H9 (cell line): ENCODE data around the gene MAML1. TPM values are rescaled to one million over a fixed set of nuclear protein-coding genes. Genes with fewer than 3 reads are reported as not detected.

ENCODE experiments used
- DNase-seq: peaks from one replicate; pipeline ENCODE4 v3.0.0-alpha.2; 2017
- H2AFZ ChIP-seq: one replicate; pipeline ENCODE4 v1.6.1; 2013; ENCODE audit warnings: mild to moderate bottlenecking, low read length, control low read depth, moderate library complexity
- H2AK5ac ChIP-seq: 2 replicates; pipeline ENCODE4 v1.6.1; 2013; ENCODE audit warnings: low read length, control low read depth, mixed read lengths; ENCODE audit not compliant: insufficient read length
- H2BK120ac ChIP-seq: one replicate; pipeline ENCODE4 v1.6.1; 2013; ENCODE audit warnings: low read depth, mild to moderate bottlenecking, low read length, control low read depth, inconsistent platforms; ENCODE audit not compliant: poor library complexity, severe bottlenecking
- H2BK12ac ChIP-seq: 2 replicates; pipeline ENCODE4 v1.6.1; 2013; ENCODE audit warnings: low read length, control low read depth, mixed read lengths, low read depth; ENCODE audit not compliant: insufficient read length
- H2BK15ac ChIP-seq: 2 replicates; pipeline ENCODE4 v1.6.1; 2013; ENCODE audit warnings: low read depth, low read length, control low read depth
- H2BK20ac ChIP-seq: one replicate; pipeline ENCODE4 v1.6.1; 2013; ENCODE audit warnings: low read depth, mild to moderate bottlenecking, low read length, control low read depth, inconsistent platforms; ENCODE audit not compliant: poor library complexity, severe bottlenecking
- H2BK5ac ChIP-seq: 2 replicates; pipeline ENCODE4 v1.6.1; 2013; ENCODE audit warnings: low read length, control low read depth, mixed read lengths; ENCODE audit not compliant: insufficient read length
- H3K14ac ChIP-seq: 2 replicates; pipeline ENCODE4 v1.6.1; 2013; ENCODE audit warnings: low read length, control low read depth; ENCODE audit not compliant: insufficient read depth
- H3K18ac ChIP-seq: 2 replicates; pipeline ENCODE4 v1.6.1; 2013; ENCODE audit warnings: low read depth, mild to moderate bottlenecking, mixed read lengths, low read length, control low read depth; ENCODE audit not compliant: insufficient read length
- H3K23ac ChIP-seq: 2 replicates; pipeline ENCODE4 v1.6.1; 2013; ENCODE audit warnings: low read length, control low read depth, mixed read lengths, low read depth; ENCODE audit not compliant: insufficient read length
- H3K23me2 ChIP-seq: 2 replicates; pipeline ENCODE4 v1.6.1; 2013; ENCODE audit warnings: low read depth, mild to moderate bottlenecking, mixed read lengths, low read length, control low read depth; ENCODE audit not compliant: insufficient read length, poor library complexity, severe bottlenecking
- H3K27ac ChIP-seq: 2 replicates; pipeline ENCODE4 v1.5.1; 2013; ENCODE audit warnings: low read length, control low read depth, mixed read lengths, low read depth; ENCODE audit not compliant: insufficient read length
- H3K27me3 ChIP-seq: 2 replicates; pipeline ENCODE4 v1.6.1; 2013; ENCODE audit warnings: low read length, control low read depth, inconsistent platforms; ENCODE audit not compliant: insufficient read depth
- H3K4ac ChIP-seq: 2 replicates; pipeline ENCODE4 v1.6.1; 2013; ENCODE audit warnings: low read depth, mild to moderate bottlenecking, control low read depth, inconsistent platforms, low read length, moderate library complexity
- H3K4me1 ChIP-seq: 2 replicates; pipeline ENCODE4 v1.6.1; 2013; ENCODE audit warnings: low read length, control low read depth, inconsistent platforms; ENCODE audit not compliant: insufficient read depth
- H3K4me2 ChIP-seq: 2 replicates; pipeline ENCODE4 v1.6.1; 2013; ENCODE audit warnings: low read length, control low read depth, mixed read lengths; ENCODE audit not compliant: insufficient read length, insufficient read depth
- H3K56ac ChIP-seq: 2 replicates; pipeline ENCODE4 v1.6.1; 2013; ENCODE audit warnings: low read depth, mild to moderate bottlenecking, mixed read lengths, low read length, control low read depth; ENCODE audit not compliant: insufficient read length
- H3K79me1 ChIP-seq: 2 replicates; pipeline ENCODE4 v1.6.1; 2013; ENCODE audit warnings: low read depth, mild to moderate bottlenecking, moderate library complexity, low read length, control low read depth, inconsistent platforms; ENCODE audit not compliant: insufficient read depth, poor library complexity, severe bottlenecking
- H3K79me2 ChIP-seq: 2 replicates; pipeline ENCODE4 v1.6.1; 2013; ENCODE audit warnings: low read length, control low read depth, inconsistent platforms; ENCODE audit not compliant: insufficient read depth
- H3K9ac ChIP-seq: 2 replicates; pipeline ENCODE4 v1.6.1; 2013; ENCODE audit warnings: low read length, control low read depth, mixed read lengths; ENCODE audit not compliant: insufficient read length; ENCODE audit errors: extremely low read depth
- H3K9me3 ChIP-seq: one replicate; pipeline ENCODE4 v1.6.1; 2013; ENCODE audit warnings: low read depth, low read length, inconsistent platforms; ENCODE audit not compliant: control insufficient read depth
- H3T11ph ChIP-seq: one replicate; pipeline ENCODE4 v1.6.1; 2013; ENCODE audit warnings: mild to moderate bottlenecking, low read length, control low read depth, inconsistent platforms
- H4K20me1 ChIP-seq: one replicate; pipeline ENCODE4 v1.6.1; 2013; ENCODE audit not compliant: control insufficient read depth, insufficient read length, insufficient read depth
- H4K5ac ChIP-seq: 2 replicates; pipeline ENCODE4 v1.6.1; 2013; ENCODE audit warnings: low read depth, mild to moderate bottlenecking, mixed read lengths, low read length, control low read depth; ENCODE audit not compliant: insufficient read length
- H4K8ac ChIP-seq: replicated peaks from 2 replicates; pipeline ENCODE4 v1.6.1; 2013; ENCODE audit warnings: low read length, control low read depth, mixed read lengths, low read depth; ENCODE audit not compliant: insufficient read length
- H4K91ac ChIP-seq: 2 replicates; pipeline ENCODE4 v1.6.1; 2013; ENCODE audit warnings: low read depth, mild to moderate bottlenecking, moderate library complexity, mixed read lengths, low read length, control low read depth; ENCODE audit not compliant: insufficient read length
- H3K27ac Mint-ChIP-seq, 3 experiments: 2 replicates in 2 of 3; 3 replicates in 1 of 3; pipeline ENCODE4 v1.8.0; 2020 to 2021; ENCODE audit warnings: mixed read lengths in 3 of 3, mild to moderate bottlenecking in 1 of 3, moderate library complexity in 1 of 3
- H3K27me3 Mint-ChIP-seq: 2 replicates; pipeline ENCODE4 v1.8.0; 2021; ENCODE audit warnings: low read depth, mild to moderate bottlenecking, moderate library complexity, mixed read lengths
- H3K36me3 Mint-ChIP-seq, 3 experiments: 2 replicates in 2 of 3; 3 replicates in 1 of 3; pipeline ENCODE4 v1.8.0; 2020 to 2021; ENCODE audit warnings: low read depth in 3 of 3, mixed read lengths in 3 of 3; ENCODE audit not compliant: insufficient read depth in 1 of 3
- H3K4me1 Mint-ChIP-seq, 2 experiments: 2 replicates each; pipeline ENCODE4 v1.8.0; 2020; ENCODE audit warnings: mixed read lengths in 2 of 2
- H3K4me3 Mint-ChIP-seq, 2 experiments: 2 replicates in 1 of 2; 3 replicates in 1 of 2; pipeline ENCODE4 v1.8.0; 2020 to 2021; ENCODE audit warnings: mild to moderate bottlenecking in 2 of 2, mixed read lengths in 2 of 2, moderate library complexity in 1 of 2
- H3K9me3 Mint-ChIP-seq, 2 experiments: 2 replicates in 1 of 2; 3 replicates in 1 of 2; pipeline ENCODE4 v1.8.0; 2020; ENCODE audit warnings: mild to moderate bottlenecking in 2 of 2, mixed read lengths in 2 of 2, moderate library complexity in 1 of 2
- WGBS: extraction: QIAGEN DNeasy Blood & Tissue Kit; methylation state at CpG from one replicate; pipeline ENCODE4 v1.1.7; 2013; ENCODE audit warnings: missing lambda C conversion rate, low lambda C conversion rate, mixed read lengths; ENCODE audit not compliant: insufficient read length; ENCODE audit errors: extremely low coverage; 5-methylcytosine and 5-hydroxymethylcytosine counted together
- total RNA-seq: library from RNA; stranded (reverse); gene quantifications from 2 replicates; pipeline ENCODE4 v1.2.1, GENCODE V29; 2021
- TF ChIP-seq, protein P1 (sequence below): fragments of 200-600 bp; sonication (generic); conservative IDR thresholded peaks from 3 replicates; pipeline ENCODE4 v1.8.0; 2021; ENCODE audit warnings: antibody characterized with exemption, mild to moderate bottlenecking

Gene MAML1
- total RNA-seq, 1 experiment from 2014 or later = 50.8 TPM

DNA sequence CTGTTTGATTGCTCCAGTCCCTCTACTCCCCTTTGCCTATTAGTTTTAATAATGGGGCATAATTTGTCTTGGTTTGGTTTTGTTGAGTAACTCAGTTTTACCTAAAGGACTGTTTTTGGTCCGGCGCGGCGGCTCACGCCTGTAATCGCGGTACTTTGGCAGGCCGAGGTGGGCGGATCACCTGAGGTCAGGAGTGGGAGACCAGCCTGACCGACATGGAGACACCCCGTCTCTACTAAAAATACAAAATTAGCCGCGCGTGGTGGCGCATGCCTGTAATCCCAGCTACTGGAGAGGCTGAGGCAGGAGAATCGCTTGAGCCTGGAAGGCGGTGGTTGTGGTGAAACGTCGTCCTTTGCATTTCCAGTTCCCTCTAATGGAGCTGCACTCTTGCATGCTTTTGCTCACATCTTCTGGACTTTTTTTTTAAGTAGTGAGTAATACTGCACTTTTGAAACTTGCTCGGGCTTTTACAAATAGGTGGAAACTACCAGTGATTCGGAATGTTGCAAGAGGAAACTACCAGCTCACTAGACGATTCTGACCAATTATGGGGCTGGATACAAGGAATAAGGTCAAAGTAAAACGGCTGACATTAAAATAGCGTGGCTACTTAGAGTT, 721 bp upstream of the MAML1 start:
- H2BK120ac ChIP-seq = no peak overlapping the region
- H4K20me1 ChIP-seq = no peaks in the 10 kb centered on the region
- TF ChIP-seq, protein P1, sequence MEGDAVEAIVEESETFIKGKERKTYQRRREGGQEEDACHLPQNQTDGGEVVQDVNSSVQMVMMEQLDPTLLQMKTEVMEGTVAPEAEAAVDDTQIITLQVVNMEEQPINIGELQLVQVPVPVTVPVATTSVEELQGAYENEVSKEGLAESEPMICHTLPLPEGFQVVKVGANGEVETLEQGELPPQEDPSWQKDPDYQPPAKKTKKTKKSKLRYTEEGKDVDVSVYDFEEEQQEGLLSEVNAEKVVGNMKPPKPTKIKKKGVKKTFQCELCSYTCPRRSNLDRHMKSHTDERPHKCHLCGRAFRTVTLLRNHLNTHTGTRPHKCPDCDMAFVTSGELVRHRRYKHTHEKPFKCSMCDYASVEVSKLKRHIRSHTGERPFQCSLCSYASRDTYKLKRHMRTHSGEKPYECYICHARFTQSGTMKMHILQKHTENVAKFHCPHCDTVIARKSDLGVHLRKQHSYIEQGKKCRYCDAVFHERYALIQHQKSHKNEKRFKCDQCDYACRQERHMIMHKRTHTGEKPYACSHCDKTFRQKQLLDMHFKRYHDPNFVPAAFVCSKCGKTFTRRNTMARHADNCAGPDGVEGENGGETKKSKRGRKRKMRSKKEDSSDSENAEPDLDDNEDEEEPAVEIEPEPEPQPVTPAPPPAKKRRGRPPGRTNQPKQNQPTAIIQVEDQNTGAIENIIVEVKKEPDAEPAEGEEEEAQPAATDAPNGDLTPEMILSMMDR = no peak
- H4K8ac ChIP-seq = no peak overlapping the region
- no peaks in the 10 kb centered on the region for H3K9me3 ChIP-seq
- no peak overlapping the region for H3K56ac ChIP-seq
- peaks cover 21% of the 10 kb centered on the region for H3K79me2 ChIP-seq
- H2AFZ ChIP-seq = no peak overlapping the region
- H3K4me1 ChIP-seq = no peaks in the 10 kb centered on the region
- no peak overlapping the region for H2AK5ac ChIP-seq
- WGBS = no CpG with 5 or more reads among the region's 24 CpGs
- DNase-seq = peak; percentile 36
- H3K9ac ChIP-seq = no peak overlapping the region
- no peak overlapping the region for H4K91ac ChIP-seq
- H3K79me1 ChIP-seq = no peaks in the 10 kb centered on the region
- H3K4me2 ChIP-seq = peak overlapping the region; percentile 50
- no peaks in the 10 kb centered on the region for H3K27me3 ChIP-seq
- H2BK5ac ChIP-seq = no peak overlapping the region
- H2BK12ac ChIP-seq = no peak overlapping the region
- H3K4me1 Mint-ChIP-seq = peaks cover 11 to 18% of the 10 kb centered on the region in 2 experiments
- H3K4me3 Mint-ChIP-seq = peak overlapping the region; percentile 80 to 95
- H3K36me3 Mint-ChIP-seq = peaks cover 14 to 47% (median 36%) of the 10 kb centered on the region in 3 experiments; a peak in 6 of 7 replicates
- peak overlapping the region; percentile 14 to 86 (median 51) for H3K27ac Mint-ChIP-seq
- H3K14ac ChIP-seq = no peak overlapping the region
- H4K5ac ChIP-seq = no peak overlapping the region
- H3T11ph ChIP-seq = no peak overlapping the region
- no peaks in the 10 kb centered on the region for H3K9me3 Mint-ChIP-seq
- H2BK20ac ChIP-seq = no peak overlapping the region
- no peaks in the 10 kb centered on the region for H3K27me3 Mint-ChIP-seq
- no peak overlapping the region for H3K23ac ChIP-seq
- H3K4ac ChIP-seq = no peak overlapping the region
- no peak overlapping the region for H3K18ac ChIP-seq
- no peaks in the 10 kb centered on the region for H3K23me2 ChIP-seq
- H2BK15ac ChIP-seq = no peak overlapping the region
- H3K27ac ChIP-seq = no peak overlapping the region
